Activated CD8-positive, alpha-beta memory T cell treated with anti-CD3 and anti-CD28 coated beads for 48 hours (primary cell): ENCODE results near the gene ADCY9.
"Not testable (repeated sequence)": the region's sequence is repeated elsewhere in the genome, so short reads cannot be mapped to it uniquely, and the experiment has no call there.

ENCODE experiments used
- DNase-seq, 3 experiments: peaks; one replicate each; pipeline ENCODE4 v3.0.0-alpha.2; 2020; ENCODE audit warnings: low read depth in 2 of 3, low spot score in 2 of 3

The ADCY9 gene

DNA sequence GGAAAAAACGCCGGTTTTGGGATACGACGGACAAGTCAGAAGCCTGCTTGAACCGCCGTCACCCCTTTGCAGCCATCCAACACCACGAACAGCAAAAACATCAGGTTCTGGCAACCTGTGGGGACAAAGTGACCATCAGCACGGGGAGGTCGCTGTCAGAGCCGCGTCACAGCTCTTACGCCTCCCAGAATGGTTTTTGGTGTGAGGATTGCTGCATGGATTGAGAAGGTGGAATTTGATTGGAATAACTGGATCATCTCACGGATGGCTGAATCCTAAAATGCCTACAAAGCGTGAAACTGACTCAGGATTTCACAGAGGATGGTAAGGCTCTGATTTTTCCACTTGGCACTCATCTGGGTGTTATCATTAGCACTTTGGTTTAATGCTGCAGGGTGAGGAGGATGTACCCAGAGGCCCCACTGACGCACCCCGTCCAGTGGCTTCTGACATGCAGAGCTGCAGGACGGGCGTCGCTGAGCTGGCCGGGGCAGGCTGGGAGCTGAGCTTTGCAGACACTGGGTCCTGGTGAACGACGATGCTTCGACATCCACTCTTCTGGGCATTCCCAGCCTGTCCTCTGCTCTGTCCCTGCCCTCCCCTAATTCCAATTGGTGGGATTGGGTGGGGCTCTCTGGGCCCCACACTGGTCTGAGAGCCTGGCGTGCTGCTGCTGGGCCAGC lies 162.4 kb downstream of the ADCY9 start:
- DNase-seq = no peak

DNA sequence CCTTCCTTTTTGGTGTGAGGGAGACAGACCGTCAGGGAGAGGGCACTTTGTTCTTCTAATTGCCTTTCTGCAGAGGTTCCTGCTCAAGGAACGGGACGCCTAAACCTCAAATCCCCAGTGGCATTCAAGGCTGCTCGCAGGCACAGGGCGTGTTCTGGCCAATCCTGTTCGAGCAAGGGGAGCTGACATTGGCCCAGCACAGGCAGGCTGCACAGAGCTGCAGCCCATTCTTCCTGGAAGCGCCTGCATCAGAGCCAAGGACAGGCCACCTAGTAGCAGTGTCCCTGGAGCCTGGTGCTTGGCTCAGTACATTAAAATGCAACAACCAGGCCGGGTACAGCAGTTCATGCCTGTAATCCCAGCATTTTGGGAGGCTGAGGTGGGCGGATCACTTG lies 163.5 kb downstream of the ADCY9 start:
- DNase-seq = no peak

- no peak for DNase-seq
Observed at GRCh38 chr16:3951861-3952736, 164.1 kb downstream of the ADCY9 start.

DNA sequence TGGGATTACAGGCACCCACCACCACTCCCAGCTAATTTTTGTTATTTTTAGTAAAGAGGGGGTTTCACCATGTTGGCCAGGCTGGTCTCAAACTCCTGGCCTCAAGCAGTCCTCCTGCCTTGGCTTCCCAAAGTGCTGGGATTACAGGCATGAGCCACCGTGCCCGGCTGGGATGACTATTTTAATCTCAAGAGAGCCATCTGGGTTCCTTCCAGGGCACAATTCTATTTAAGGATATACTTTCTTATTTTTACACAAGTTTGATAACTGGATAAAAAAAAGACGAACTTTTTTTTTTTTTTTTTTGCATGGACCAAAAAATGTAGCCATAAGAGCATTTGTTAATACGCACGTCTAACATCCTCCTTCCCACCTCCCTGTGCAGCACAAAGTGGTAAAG lies 164.9 kb downstream of the ADCY9 start:
- not testable (repeated sequence) for DNase-seq

- no peak for DNase-seq
Observed at GRCh38 chr16:3950343-3951193, 165.7 kb downstream of the ADCY9 start.

GRCh38 chr16:3949946-3950342 lies 166.3 kb downstream of the ADCY9 start:
- no peak for DNase-seq

GRCh38 chr16:3949287-3949686 lies 167.0 kb downstream of the ADCY9 start:
- DNase-seq = no peak

GRCh38 chr16:3948378-3948995 lies 167.8 kb downstream of the ADCY9 start:
- DNase-seq = no peak

GRCh38 chr16:3946604-3947180 lies 169.6 kb downstream of the ADCY9 start:
- DNase-seq = no peak

GRCh38 chr16:3945751-3946603 lies 170.3 kb downstream of the ADCY9 start:
- DNase-seq = no peak

- not testable (repeated sequence) for DNase-seq
Observed at GRCh38 chr16:3944457-3944856, 171.8 kb downstream of the ADCY9 start.

DNA sequence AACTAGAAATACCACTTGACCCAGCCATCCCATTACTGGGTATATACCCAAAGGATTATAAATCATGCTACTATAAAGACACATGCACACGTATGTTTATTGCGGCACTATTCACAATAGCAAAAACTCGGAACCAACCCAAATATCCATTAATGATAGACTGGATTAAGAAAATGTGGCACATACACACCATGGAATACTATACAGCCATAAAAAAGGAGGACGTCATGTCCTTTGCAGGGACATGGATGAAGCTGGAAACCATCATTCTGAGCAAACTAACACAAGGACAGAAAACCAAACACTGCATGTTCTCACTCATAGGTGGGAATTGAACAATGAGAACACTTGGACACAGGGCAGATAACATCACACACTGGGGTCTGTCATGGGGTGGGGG lies 174.1 kb downstream of the ADCY9 start:
- not testable (repeated sequence) for DNase-seq

DNA sequence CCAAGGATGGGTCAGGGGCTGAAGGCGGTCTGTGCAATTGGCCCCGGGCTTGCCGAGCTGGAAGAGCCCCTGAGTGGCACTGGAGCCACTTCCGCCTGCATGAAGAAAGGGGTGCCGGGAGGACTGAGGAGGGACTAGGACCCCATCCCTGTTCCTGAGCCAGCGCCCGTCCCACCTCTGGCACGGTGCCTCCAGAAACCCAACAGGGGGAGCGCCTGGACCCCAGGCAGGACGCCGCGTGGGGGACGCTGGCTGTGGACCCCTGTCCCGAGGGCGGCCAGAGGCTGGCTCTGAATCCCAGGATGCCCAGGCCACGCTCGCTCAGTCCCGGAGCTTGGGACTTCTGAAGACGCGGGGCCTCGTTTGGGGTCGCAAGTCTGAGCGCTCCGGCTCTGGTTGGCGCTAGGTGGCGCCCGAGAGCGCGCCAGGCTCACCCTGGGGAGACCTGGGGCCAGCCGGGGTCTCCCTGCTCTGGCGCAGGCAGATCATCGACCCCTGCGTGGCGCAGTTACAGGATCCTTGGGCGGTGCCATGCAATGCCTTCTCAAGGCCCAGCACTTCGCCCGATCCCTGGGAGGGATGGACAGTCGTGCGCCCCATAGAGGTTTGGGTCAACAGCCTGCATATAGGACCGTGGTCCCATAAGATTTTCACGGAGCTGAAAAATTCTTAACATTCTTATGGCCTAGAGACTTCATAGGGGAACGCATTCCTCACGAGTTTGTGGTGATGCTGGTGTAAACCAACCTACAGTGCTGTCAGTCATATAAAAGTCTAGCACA lies 177.2 kb downstream of the ADCY9 start:
- DNase-seq = peak; percentile 30 to 56 (median 51)

- DNase-seq = no peak
Observed at GRCh38 chr16:3938471-3938842, 177.8 kb downstream of the ADCY9 start.

DNA sequence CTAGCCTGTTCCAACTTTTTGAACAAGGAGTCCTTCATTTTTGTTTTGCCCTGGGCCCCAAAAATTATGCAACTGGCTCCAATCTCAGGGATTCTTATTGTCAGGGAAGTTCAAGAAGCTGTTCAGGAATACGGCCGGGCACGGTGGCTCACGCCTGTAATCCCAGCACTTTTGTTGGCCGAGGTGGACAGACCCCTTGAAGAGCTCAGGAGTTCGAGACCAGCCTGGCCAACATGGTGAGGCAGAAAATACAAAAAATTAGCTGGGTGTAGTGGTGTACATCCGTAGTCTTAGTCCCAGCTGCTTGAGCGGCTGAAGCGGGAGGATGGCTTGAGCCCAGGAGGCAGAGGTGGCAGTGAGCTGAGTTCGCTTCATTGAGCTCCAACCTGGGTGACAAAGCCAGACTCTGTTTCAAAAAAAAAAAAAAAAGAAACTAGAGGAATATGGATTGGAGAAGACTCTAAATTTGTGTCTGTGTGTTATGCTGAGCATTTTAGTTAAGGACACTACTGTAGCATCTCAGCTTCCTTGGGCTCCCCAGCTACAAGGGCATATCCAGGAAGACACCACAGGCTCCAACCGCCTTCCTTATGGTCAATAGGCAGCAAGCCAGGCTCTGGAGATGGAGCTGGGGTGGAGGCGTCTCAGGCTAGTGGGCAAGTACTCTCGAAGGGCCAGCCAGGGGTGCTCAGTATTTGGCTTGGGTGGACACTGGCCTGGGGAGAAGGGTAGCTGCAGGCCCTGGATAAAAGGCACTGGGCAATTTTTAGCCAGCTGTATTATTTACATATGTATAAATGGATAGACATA lies 179.0 kb downstream of the ADCY9 start:
- DNase-seq = no peak

GRCh38 chr16:3935921-3936320 lies 180.3 kb downstream of the ADCY9 start:
- no peak for DNase-seq

DNA sequence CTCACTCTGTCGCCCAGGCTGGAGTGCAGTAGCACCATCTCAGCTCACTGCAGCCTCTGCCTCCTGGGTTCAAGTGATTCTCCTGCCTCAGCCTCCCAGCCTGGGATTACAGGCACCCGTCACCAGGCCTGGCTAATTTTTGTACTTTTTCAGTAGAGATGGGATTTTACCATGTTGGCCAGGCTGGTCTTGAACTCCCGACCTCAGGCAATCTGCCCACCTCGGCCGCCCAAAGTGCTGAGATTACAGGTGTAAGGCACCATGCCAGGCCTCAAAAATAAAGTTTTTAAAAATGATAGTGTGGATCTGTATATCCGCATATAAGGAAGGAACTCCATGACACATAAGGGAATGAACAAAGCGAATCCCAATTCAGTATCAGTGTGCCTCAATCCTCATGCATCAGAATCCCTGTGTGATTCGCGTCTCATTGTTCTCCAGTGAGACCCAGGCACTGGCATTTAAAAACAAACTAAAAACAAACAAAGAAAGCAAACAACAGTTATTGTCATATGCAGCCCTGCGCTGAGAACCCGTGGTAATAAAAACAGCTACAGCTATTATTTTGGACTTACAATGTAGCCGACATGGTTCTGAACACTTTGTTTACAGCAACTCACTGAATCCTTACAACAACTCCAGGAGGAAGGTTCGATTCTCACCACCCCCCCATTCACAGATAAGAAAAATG lies 181.6 kb downstream of the ADCY9 start:
- DNase-seq = no peak

DNA sequence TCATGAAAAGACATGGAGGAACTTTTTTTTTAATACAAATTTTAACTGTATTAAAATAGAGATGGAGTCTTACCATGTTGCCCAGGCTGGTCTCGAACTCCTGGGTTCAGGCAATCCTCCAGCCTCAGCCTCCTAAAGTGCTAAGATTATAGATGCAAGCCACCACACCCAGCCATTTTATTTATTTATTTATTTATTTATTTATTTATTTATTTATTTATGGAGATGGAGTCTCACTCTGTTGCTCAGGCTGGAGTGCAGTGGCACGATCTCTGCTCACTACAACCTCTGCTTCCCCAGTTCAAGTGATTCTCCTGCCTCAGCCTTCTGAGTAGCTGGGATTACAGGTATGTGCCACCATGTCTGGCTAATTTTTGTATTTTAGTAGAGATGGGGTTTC lies 189.1 kb downstream of the ADCY9 start:
- DNase-seq = not testable (repeated sequence)
